HepG2 (cell line): Measurements from ENCODE around the gene ERCC6. TPM values are rescaled to one million over a fixed set of nuclear protein-coding genes. Genes with fewer than 3 reads are reported as not detected.
A peak's percentile ranks its signal among the peaks of the same experiment; 100 is the strongest.

Experiments used
- CCDC6 ChIP-seq: sonication (generic); formaldehyde crosslinking; IDR thresholded peaks from 2 replicates; pipeline ENCODE4 v1.8.1; 2022; ENCODE audit warnings: mild to moderate bottlenecking, missing genetic modification reagents, moderate library complexity
- EED ChIP-seq: sonication (generic); formaldehyde crosslinking; IDR thresholded peaks from 2 replicates; pipeline ENCODE4 v1.5.0; 2020; ENCODE audit warnings: mild to moderate bottlenecking, missing genetic modification reagents
- HBP1 ChIP-seq: IDR thresholded peaks from 2 replicates; pipeline ENCODE4 v1.6.1; 2016; ENCODE audit warnings: low read depth, control low read depth
- IRX3 ChIP-seq: sonication (generic); formaldehyde crosslinking; IDR thresholded peaks from 2 replicates; pipeline ENCODE4 v1.8.1; 2023; ENCODE audit warnings: mild to moderate bottlenecking, low read depth, missing genetic modification reagents, borderline replicate concordance
- NCOA2 ChIP-seq: sonication (generic); formaldehyde crosslinking; IDR thresholded peaks from 2 replicates; pipeline ENCODE4 v1.8.0; 2022; ENCODE audit warnings: inconsistent platforms
- NR0B2 ChIP-seq: sonication (generic); formaldehyde crosslinking; IDR thresholded peaks from 2 replicates; pipeline ENCODE4 v1.4.0; 2020; ENCODE audit warnings: mild to moderate bottlenecking, missing genetic modification reagents
- POGK ChIP-seq: sonication (generic); formaldehyde crosslinking; conservative IDR thresholded peaks from 2 replicates; pipeline ENCODE4 v1.8.0; 2022; ENCODE audit warnings: mild to moderate bottlenecking, moderate library complexity, missing genetic modification reagents
- PREB ChIP-seq: sonication (generic); formaldehyde crosslinking; IDR thresholded peaks from 2 replicates; pipeline ENCODE4 v1.4.0; 2020; ENCODE audit warnings: missing genetic modification reagents
- TFAP4 ChIP-seq: sonication (generic); IDR thresholded peaks from 2 replicates; pipeline ENCODE4 v1.6.1; 2016; ENCODE audit warnings: low read depth, borderline replicate concordance
- TMF1 ChIP-seq: sonication (generic); formaldehyde crosslinking; IDR thresholded peaks from 2 replicates; pipeline ENCODE4 v1.8.1; 2022; ENCODE audit warnings: low read depth, missing genetic modification reagents
- ZFY ChIP-seq: sonication (generic); formaldehyde crosslinking; IDR thresholded peaks from 2 replicates; pipeline ENCODE4 v1.4.0; 2020; ENCODE audit warnings: missing genetic modification reagents
- ZGPAT ChIP-seq: IDR thresholded peaks from 2 replicates; pipeline ENCODE4 v1.6.1; 2016; ENCODE audit warnings: mild to moderate bottlenecking
- ZNF256 ChIP-seq: sonication (generic); formaldehyde crosslinking; conservative IDR thresholded peaks from 2 replicates; pipeline ENCODE4 v1.4.0; 2020; ENCODE audit warnings: missing genetic modification reagents
- ZNF382 ChIP-seq: sonication (generic); formaldehyde crosslinking; IDR thresholded peaks from 2 replicates; pipeline ENCODE4 v1.5.0; 2020; ENCODE audit warnings: missing genetic modification reagents, mild to moderate bottlenecking, borderline replicate concordance
- ZNF75D ChIP-seq: sonication (generic); formaldehyde crosslinking; IDR thresholded peaks from 2 replicates; pipeline ENCODE4 v1.8.1; 2023; ENCODE audit warnings: missing genetic modification reagents, mild to moderate bottlenecking, borderline replicate concordance
- ZNF777 ChIP-seq: sonication (generic); formaldehyde crosslinking; IDR thresholded peaks from 2 replicates; pipeline ENCODE4 v1.4.0; 2020; ENCODE audit warnings: missing genetic modification reagents
- ZNF83 ChIP-seq: sonication (generic); formaldehyde crosslinking; IDR thresholded peaks from 2 replicates; pipeline ENCODE4 v1.4.0; 2020; ENCODE audit warnings: missing genetic modification reagents, mild to moderate bottlenecking, borderline replicate concordance
- ZSCAN25 ChIP-seq: sonication (generic); formaldehyde crosslinking; IDR thresholded peaks from 2 replicates; pipeline ENCODE4 v1.8.0; 2022; ENCODE audit warnings: mild to moderate bottlenecking, missing genetic modification reagents
- polyA plus RNA-seq, 8 experiments: library from polyadenylated mRNA; depleted of rRNA in 3 of 8; stranded (reverse) in 7 of 8; unstranded in 1 of 8; fragments of >200 nt; fragmentation: Illumina TruSeq in 4 of 8; extraction: Trizol in 4 of 8; gene quantifications; 2 replicates each; pipeline versions ENCODE4 v1.2.1 to v1.2.3, GENCODE V29; 2011 to 2016; ENCODE audit warnings: low read depth in 4 of 8, missing spikeins in 1 of 8, mixed read lengths in 1 of 8; ENCODE audit not compliant: insufficient read depth in 1 of 8
- total RNA-seq, 5 experiments: library from RNA; depleted of rRNA; stranded (reverse); fragments of >200 nt; fragmentation: Illumina TruSeq; extraction: Trizol; gene quantifications; 2 replicates each; pipeline ENCODE4 v1.2.3, GENCODE V29; 2016; ENCODE audit warnings: low read depth in 1 of 5

The ERCC6 gene
- total and polyA plus RNA-seq, 2 of the 13 experiments (the other 11 are each of a cell fraction or from before 2014, with no cell fraction given), result 5.1 to 9.8 TPM

- TF ChIP-seq TFAP4 (no peak), HBP1 (CRISPR knock-in tag) (0 out of 2 replicates have a peak, but pooled peaks have one; percentile 13), TMF1 (no peak), ZNF256 (no peak), CCDC6 (CRISPR knock-in tag) (peak; percentile 71), ZNF777 (CRISPR knock-in tag) (no peak), ZFY (CRISPR knock-in tag) (no peak), ZNF83 (CRISPR knock-in tag) (no peak; the same call in 1 of the 2 replicates), ZNF75D (CRISPR knock-in tag) (no peak), ZNF382 (CRISPR knock-in tag) (no peak), POGK (CRISPR knock-in tag) (no peak; the same call in 1 of the 2 replicates), ZGPAT (0 out of 2 replicates have a peak, but pooled peaks have one; percentile 2), ZSCAN25 (no peak), IRX3 (0 out of 2 replicates have a peak, but pooled peaks have one; percentile 63), EED (CRISPR knock-in tag) (0 out of 2 replicates have a peak, but pooled peaks have one; percentile 83), NCOA2 (CRISPR knock-in tag) (no peak), NR0B2 (CRISPR knock-in tag) (no peak), PREB (CRISPR knock-in tag) (no peak)
Measured at GRCh38 chr10:49539320-49539885, 482 bp upstream of the ERCC6 start (continued).
